Dermis blood vessel endothelial cell (primary cell): ENCODE measurements around the gene TREML4. TPM values are rescaled to one million over a fixed set of nuclear protein-coding genes. Genes with fewer than 3 reads are reported as not detected.

ENCODE experiments used
- DNase-seq: peaks from one replicate; pipeline ENCODE4 v3.0.0; 2010
- total RNA-seq: library from RNA; depleted of rRNA; stranded (reverse); fragments of >200 nt; gene quantifications from 2 replicates; pipeline ENCODE4 v1.2.3, GENCODE V29; 2014

The TREML4 gene
- total RNA-seq, 1 donor from 2014 or later = not detected

- DNase-seq = no peak
Measured at GRCh38 chr6:41255638-41256246, 27.6 kb downstream of the TREML4 start.

- DNase-seq = no peak
Measured at GRCh38 chr6:41256383-41256782, 28.2 kb downstream of the TREML4 start.

- peak; percentile 67 for DNase-seq
Measured at GRCh38 chr6:41257369-41258195, 29.4 kb downstream of the TREML4 start.

- no peak for DNase-seq
Measured at GRCh38 chr6:41258196-41258493, 30.0 kb downstream of the TREML4 start.

GRCh38 chr6:41262401-41262800, 34.3 kb downstream of the TREML4 start:
- DNase-seq = no peak

GRCh38 chr6:41263267-41263666, 35.1 kb downstream of the TREML4 start:
- no peak for DNase-seq

- no peak for DNase-seq
Measured at GRCh38 chr6:41266541-41266940, 38.4 kb downstream of the TREML4 start.

GRCh38 chr6:41268478-41268877, 40.3 kb downstream of the TREML4 start:
- DNase-seq = no peak

GRCh38 chr6:41269166-41269565, 41.0 kb downstream of the TREML4 start:
- DNase-seq = no peak

GRCh38 chr6:41269716-41270115, 41.6 kb downstream of the TREML4 start:
- no peak for DNase-seq

GRCh38 chr6:41271901-41272395, 43.8 kb downstream of the TREML4 start:
- DNase-seq = no peak

- no peak for DNase-seq
Measured at GRCh38 chr6:41272591-41273240, 44.6 kb downstream of the TREML4 start.

GRCh38 chr6:41273714-41274113, 45.6 kb downstream of the TREML4 start:
- no peak for DNase-seq

GRCh38 chr6:41274256-41274655, 46.1 kb downstream of the TREML4 start:
- no peak for DNase-seq

GRCh38 chr6:41275489-41275888, 47.3 kb downstream of the TREML4 start:
- DNase-seq = no peak

- no peak for DNase-seq
Measured at GRCh38 chr6:41277605-41278004, 49.5 kb downstream of the TREML4 start.

- DNase-seq = peak; percentile 77
Measured at GRCh38 chr6:41278699-41279405, 50.7 kb downstream of the TREML4 start.

- no peak for DNase-seq
Measured at GRCh38 chr6:41280381-41281057, 52.4 kb downstream of the TREML4 start.

- no peak for DNase-seq
Measured at GRCh38 chr6:41283600-41283999, 55.5 kb downstream of the TREML4 start.

GRCh38 chr6:41284726-41285125, 56.6 kb downstream of the TREML4 start:
- DNase-seq = no peak

- no peak for DNase-seq
Measured at GRCh38 chr6:41286544-41287346, 58.6 kb downstream of the TREML4 start, which contains the start of gene TREM1. TREM1 (minus strand) TSS chr6:41286682; CDS start chr6:41286655, 27 bp downstream.
